GM19193 (cell line): ENCODE data around the gene DNER.

Source experiments
- POLR2A ChIP-seq: IDR thresholded peaks from 4 replicates; pipeline ENCODE4 v1.6.1; 2011; ENCODE audit not compliant: insufficient read depth, insufficient read length; ENCODE audit errors: extremely low read depth

Gene DNER

GRCh38 chr2:229653531-229653930, 60.8 kb downstream of the DNER start:
- no peak for TF ChIP-seq POLR2A

- no peak for TF ChIP-seq POLR2A
These were observed 61.6 kb downstream of the DNER start for GRCh38 chr2:229652796-229653195.

GRCh38 chr2:229650901-229651300, 63.5 kb downstream of the DNER start:
- TF ChIP-seq POLR2A = no peak

GRCh38 chr2:229650059-229650458, 64.3 kb downstream of the DNER start:
- no peak for TF ChIP-seq POLR2A

- TF ChIP-seq POLR2A = no peak
These were observed 68.1 kb downstream of the DNER start for GRCh38 chr2:229646186-229646723.

- no peak for TF ChIP-seq POLR2A
These were observed 72.0 kb downstream of the DNER start for GRCh38 chr2:229642371-229642770.

GRCh38 chr2:229641676-229642075, 72.7 kb downstream of the DNER start:
- no peak for TF ChIP-seq POLR2A

- TF ChIP-seq POLR2A = no peak
These were observed 73.7 kb downstream of the DNER start for GRCh38 chr2:229640636-229641035.

GRCh38 chr2:229636571-229636970, 77.8 kb downstream of the DNER start:
- no peak for TF ChIP-seq POLR2A

- no peak for TF ChIP-seq POLR2A
These were observed 79.0 kb downstream of the DNER start for GRCh38 chr2:229635371-229635680.

GRCh38 chr2:229634601-229635370, 79.6 kb downstream of the DNER start:
- TF ChIP-seq POLR2A = no peak

GRCh38 chr2:229633556-229633955, 80.8 kb downstream of the DNER start:
- TF ChIP-seq POLR2A = no peak

GRCh38 chr2:229629039-229629438, 85.3 kb downstream of the DNER start:
- TF ChIP-seq POLR2A = no peak

GRCh38 chr2:229627728-229628127, 86.6 kb downstream of the DNER start:
- no peak for TF ChIP-seq POLR2A

GRCh38 chr2:229622495-229623355, 91.6 kb downstream of the DNER start:
- TF ChIP-seq POLR2A = no peak

- no peak for TF ChIP-seq POLR2A
These were observed 93.6 kb downstream of the DNER start for GRCh38 chr2:229620759-229621158.
